Tibial artery (tissue), 4 donors: ENCODE results near the gene BAHCC1.

ENCODE experiments used
- DNase-seq, 2 donors: peaks; one replicate each; pipeline ENCODE4 v3.0.0-alpha.2; 2019
- H3K27ac ChIP-seq, 2 donors: fragments of 200-600 bp; sonication (generic) in 1 of 2; 1 replicate in 1 of 2; 2 replicates in 1 of 2; pipeline ENCODE4 v1.5.1; 2018 to 2019; ENCODE audit warnings: mild to moderate bottlenecking in 1 of 2
- H3K27me3 ChIP-seq, 2 donors: fragments of 200-600 bp; sonication (generic) in 1 of 2; one replicate each; pipeline versions ENCODE4 v1.5.1 to v1.6.0; 2016 to 2019
- H3K36me3 ChIP-seq, 3 donors: fragments of 200-600 bp; sonication (generic) in 2 of 3; one replicate each; pipeline ENCODE4 v1.5.1; 2016 to 2019; ENCODE audit warnings: mild to moderate bottlenecking in 2 of 3
- H3K4me1 ChIP-seq, 4 donors: fragments of 200-600 bp; sonication (generic) in 2 of 4; 1 replicate in 3 of 4; 2 replicates in 1 of 4; pipeline ENCODE4 v1.5.1; 2016 to 2019
- H3K4me3 ChIP-seq, 2 donors: fragments of 200-600 bp; sonication (generic) in 1 of 2; 1 replicate in 1 of 2; 2 replicates in 1 of 2; pipeline ENCODE4 v1.5.1; 2018 to 2019; ENCODE audit warnings: mild to moderate bottlenecking in 2 of 2
- H3K9me3 ChIP-seq, 3 donors: fragments of 200-600 bp; sonication (generic) in 1 of 3; one replicate each; pipeline ENCODE4 v1.5.1; 2016 to 2019
- CTCF ChIP-seq, 2 experiments: fragments of 200-600 bp in 1 of 2; fragments of 450-650 bp in 1 of 2; IDR thresholded peaks; one replicate each; pipeline ENCODE4 v1.5.1; 2017 to 2019; ENCODE audit warnings: antibody characterized with exemption in 2 of 2, mild to moderate bottlenecking in 1 of 2, moderate library complexity in 1 of 2
- intact Hi-C: fragments of 100-400 bp; cut with DNase I; formaldehyde crosslinking; loops from one replicate; pipeline ENCODE4 v1.15.0; 2023; ENCODE audit warnings: low total_unique reads

The BAHCC1 gene

GRCh38 chr17:81391293-81391935, 3.8 kb upstream of the BAHCC1 start:
- Histone ChIP-seq H3K9me3 (no peaks in the 10 kb centered on the region), H3K36me3 (no peaks in the 10 kb centered on the region), H3K27ac (peak overlapping the region; percentile 91 to 97), H3K27me3 (no peaks in the 10 kb centered on the region), H3K4me1 (peaks cover 7 to 69% (median 53%) of the 10 kb centered on the region in 4 donors), H3K4me3 (peak overlapping the region; percentile 86 to 92)
- no peak for DNase-seq
- intact Hi-C loops, result loop anchor here (5.0 kb wide), 1 partner anchor 91 kb away; no protein-coding TSS in a partner anchor
- TF ChIP-seq CTCF (IDR thresholded peaks at IDR 0.05), result no peak

- H3K27ac ChIP-seq, result peak overlapping the region; percentile 91 to 97
- no peak for TF ChIP-seq CTCF (IDR thresholded peaks at IDR 0.05)
- peak; percentile 76 to 92 for DNase-seq
- no peaks in the 10 kb centered on the region for H3K9me3 ChIP-seq
- peak overlapping the region; percentile 86 to 92 for H3K4me3 ChIP-seq
- H3K4me1 ChIP-seq, result peaks cover 7 to 65% (median 53%) of the 10 kb centered on the region in 4 donors
- H3K27me3 ChIP-seq, result no peaks in the 10 kb centered on the region
- intact Hi-C loops, result loop anchor here (5.0 kb wide), 1 partner anchor 90 kb away; no protein-coding TSS in a partner anchor
- no peaks in the 10 kb centered on the region for H3K36me3 ChIP-seq
Measured at GRCh38 chr17:81391936-81392908, 3.0 kb upstream of the BAHCC1 start.

GRCh38 chr17:81392909-81393654, 2.2 kb upstream of the BAHCC1 start:
- TF ChIP-seq CTCF (IDR thresholded peaks at IDR 0.05), result no peak
- H3K9me3 ChIP-seq, result no peaks in the 10 kb centered on the region
- no peaks in the 10 kb centered on the region for H3K27me3 ChIP-seq
- H3K36me3 ChIP-seq, result no peaks in the 10 kb centered on the region
- H3K4me3 ChIP-seq, result peak overlapping the region; percentile 86 to 92
- H3K27ac ChIP-seq, result peak overlapping the region; percentile 91 to 97
- intact Hi-C loops, result loop anchor here (5.0 kb wide), 1 partner anchor 89 kb away; no protein-coding TSS in a partner anchor
- H3K4me1 ChIP-seq, result peaks cover 7 to 59% (median 47%) of the 10 kb centered on the region in 4 donors
- DNase-seq, result no peak

- peak overlapping the region; percentile 86 to 92 for H3K4me3 ChIP-seq
- peak; percentile 100 for DNase-seq
- peak overlapping the region; percentile 91 to 97 for H3K27ac ChIP-seq
- intact Hi-C loops, result loop anchor here (5.0 kb wide), 1 partner anchor 88 kb away; no protein-coding TSS in a partner anchor
- H3K27me3 ChIP-seq, result no peaks in the 10 kb centered on the region
- H3K36me3 ChIP-seq, result no peaks in the 10 kb centered on the region
- H3K9me3 ChIP-seq, result no peaks in the 10 kb centered on the region
- H3K4me1 ChIP-seq, result peaks cover 7 to 51% (median 40%) of the 10 kb centered on the region in 4 donors
- peak in 1 of 2 experiments; percentile 30 for TF ChIP-seq CTCF (IDR thresholded peaks at IDR 0.05)
Measured at GRCh38 chr17:81393684-81394376, 1.4 kb upstream of the BAHCC1 start.
